Activated CD4-positive, alpha-beta memory T cell treated with anti-CD3 and anti-CD28 coated beads, Interleukin-2, amount 10 ng/mL, durations not matched to agents 7 days and 5 days (primary cell): ENCODE data around the gene PGGHG. TPM values are rescaled to one million over a fixed set of nuclear protein-coding genes. Genes with fewer than 3 reads are reported as not detected.

Experiments
- total RNA-seq, 2 experiments: library from RNA; stranded (reverse); gene quantifications; one replicate each; pipeline ENCODE4 v1.2.3, GENCODE V29; 2021

Gene PGGHG
- total RNA-seq, 2 experiments from 2014 or later, result 113 to 117 TPM

Other genes starting within 250 kb of the PGGHG start
- not detected for gene SCGB1C1, start 96.0 kb upstream of the PGGHG start, total RNA-seq
- 10 to 100 TPM; 39.3 to 44.5 TPM for gene BET1L, start 81.7 kb upstream of the PGGHG start, total RNA-seq
- gene RIC8A, start 81.4 kb upstream of the PGGHG start, total RNA-seq, result 100 to 1,000 TPM in 1 of 2 experiments, 10 to 100 TPM in 1; 98.7 to 103 TPM
- 10 to 100 TPM; 11.6 to 16.3 TPM for gene SIRT3, start 52.8 kb upstream of the PGGHG start, total RNA-seq
- gene PSMD13, start 52.1 kb upstream of the PGGHG start, total RNA-seq, result 100 to 1,000 TPM; 156 to 160 TPM
- 1 to 10 TPM; 2.5 TPM for gene NLRP6, start 10.7 kb upstream of the PGGHG start, total RNA-seq
- gene IFITM5, start 10.4 kb downstream of the PGGHG start, total RNA-seq, result not detected
- 1,000 to 10,000 TPM; 1,637 to 1,643 TPM for gene IFITM2, start 18.7 kb downstream of the PGGHG start, total RNA-seq
- gene IFITM1, start 24.9 kb downstream of the PGGHG start, total RNA-seq, result 1,000 to 10,000 TPM; 1,010 to 1,055 TPM
- 10 to 100 TPM; 52.3 to 58.8 TPM for gene IFITM3, start 31.7 kb downstream of the PGGHG start, total RNA-seq
- gene B4GALNT4, start 80.4 kb downstream of the PGGHG start, total RNA-seq, result under 1 TPM; 0.23 to 0.53 TPM
- not detected for gene PKP3, start 105.1 kb downstream of the PGGHG start, total RNA-seq
- gene SIGIRR, start 125.9 kb downstream of the PGGHG start, total RNA-seq, result 100 to 1,000 TPM; 170 to 178 TPM
- 10 to 100 TPM; 69.2 to 73.5 TPM for gene ANO9, start 152.9 kb downstream of the PGGHG start, total RNA-seq
- 10 to 100 TPM; 20.1 to 21.5 TPM for gene PTDSS2, start 161.2 kb downstream of the PGGHG start, total RNA-seq
- gene RNH1, start 218.1 kb downstream of the PGGHG start, total RNA-seq, result 100 to 1,000 TPM; 109 to 117 TPM
- 10 to 100 TPM; 45.1 to 52.5 TPM for gene HRAS, start 246.4 kb downstream of the PGGHG start, total RNA-seq
- 1 to 10 TPM; 2.2 to 2.5 TPM for gene LRRC56, start 248.4 kb downstream of the PGGHG start, total RNA-seq